Nephron progenitor cell (in vitro differentiated cells): ENCODE measurements around the gene CLCA1.

Source experiments
- DNase-seq: peaks from one replicate; pipeline ENCODE4 v3.0.0; 2021
- H3K27ac Mint-ChIP-seq: 2 replicates; pipeline ENCODE4 v1.8.0; 2021; ENCODE audit warnings: mild to moderate bottlenecking, moderate library complexity, mixed read lengths
- H3K27me3 Mint-ChIP-seq: 2 replicates; pipeline ENCODE4 v1.8.0; 2021; ENCODE audit warnings: mild to moderate bottlenecking, low read depth, mixed read lengths; ENCODE audit not compliant: poor library complexity
- H3K36me3 Mint-ChIP-seq: 2 replicates; pipeline ENCODE4 v1.8.0; 2021; ENCODE audit warnings: low read depth, mixed read lengths
- H3K4me1 Mint-ChIP-seq: 2 replicates; pipeline ENCODE4 v1.8.0; 2021; ENCODE audit warnings: mixed read lengths
- H3K4me3 Mint-ChIP-seq: 2 replicates; pipeline ENCODE4 v1.8.0; 2021; ENCODE audit warnings: mild to moderate bottlenecking, moderate library complexity, mixed read lengths
- H3K9me3 Mint-ChIP-seq: 2 replicates; pipeline ENCODE4 v1.8.0; 2021; ENCODE audit warnings: mild to moderate bottlenecking, moderate library complexity, mixed read lengths
- CTCF ChIP-seq: fragments of 200-600 bp; sonication (generic); IDR thresholded peaks from 2 replicates; pipeline ENCODE4 v1.5.0; 2021; ENCODE audit warnings: antibody characterized with exemption

CLCA1 gene

GRCh38 chr1:86441581-86441980 is 27.1 kb upstream of the CLCA1 start:
- Mint-ChIP-seq H3K4me1 (no peaks in the 10 kb centered on the region), H3K27ac (no peak overlapping the region), H3K36me3 (no peaks in the 10 kb centered on the region), H3K27me3 (peaks cover 6% of the 10 kb centered on the region), H3K4me3 (no peak overlapping the region), H3K9me3 (no peaks in the 10 kb centered on the region)
- no peak for DNase-seq
- TF ChIP-seq CTCF: no peak

- Mint-ChIP-seq H3K4me1 (no peaks in the 10 kb centered on the region), H3K4me3 (no peak overlapping the region), H3K27ac (no peak overlapping the region), H3K9me3 (no peaks in the 10 kb centered on the region), H3K27me3 (peaks cover 6% of the 10 kb centered on the region), H3K36me3 (no peaks in the 10 kb centered on the region)
- no peak for DNase-seq
- TF ChIP-seq CTCF: no peak
These were observed 26.7 kb upstream of the CLCA1 start for GRCh38 chr1:86441997-86442396.

- no peak overlapping the region for H3K4me3 Mint-ChIP-seq
- DNase-seq: no peak
- no peaks in the 10 kb centered on the region for H3K9me3 Mint-ChIP-seq
- no peaks in the 10 kb centered on the region for H3K4me1 Mint-ChIP-seq
- H3K36me3 Mint-ChIP-seq: no peaks in the 10 kb centered on the region
- no peak overlapping the region for H3K27ac Mint-ChIP-seq
- H3K27me3 Mint-ChIP-seq: peaks cover 4% of the 10 kb centered on the region
- TF ChIP-seq CTCF: no peak
These were observed 22.8 kb upstream of the CLCA1 start for GRCh38 chr1:86445919-86446318.

GRCh38 chr1:86447198-86447790 is 21.4 kb upstream of the CLCA1 start:
- Mint-ChIP-seq H3K36me3 (no peaks in the 10 kb centered on the region), H3K27me3 (peaks cover 7% of the 10 kb centered on the region), H3K27ac (no peak overlapping the region), H3K4me1 (no peaks in the 10 kb centered on the region), H3K9me3 (no peaks in the 10 kb centered on the region), H3K4me3 (no peak overlapping the region)
- TF ChIP-seq CTCF: no peak
- DNase-seq: no peak

- Mint-ChIP-seq H3K27ac (no peak overlapping the region), H3K36me3 (no peaks in the 10 kb centered on the region), H3K4me3 (no peak overlapping the region), H3K4me1 (no peaks in the 10 kb centered on the region), H3K9me3 (no peaks in the 10 kb centered on the region), H3K27me3 (peaks cover 5% of the 10 kb centered on the region)
- TF ChIP-seq CTCF: no peak
- DNase-seq: no peak
These were observed 20.1 kb upstream of the CLCA1 start for GRCh38 chr1:86448670-86449069.

GRCh38 chr1:86449103-86449502 is 19.6 kb upstream of the CLCA1 start:
- H3K4me3 Mint-ChIP-seq: no peak overlapping the region
- H3K27me3 Mint-ChIP-seq: peaks cover 3% of the 10 kb centered on the region
- no peaks in the 10 kb centered on the region for H3K9me3 Mint-ChIP-seq
- TF ChIP-seq CTCF: no peak
- no peaks in the 10 kb centered on the region for H3K36me3 Mint-ChIP-seq
- no peak for DNase-seq
- H3K4me1 Mint-ChIP-seq: no peaks in the 10 kb centered on the region
- H3K27ac Mint-ChIP-seq: no peak overlapping the region
